Uterus (tissue), 4 donors: Measurements from ENCODE around the gene INAFM2. TPM values are rescaled to one million over a fixed set of nuclear protein-coding genes. Genes with fewer than 3 reads are reported as not detected.
A peak's percentile ranks its signal among the peaks of the same experiment; 100 is the strongest.

ENCODE experiments used
- DNase-seq, 2 donors: peaks; one replicate each; pipeline ENCODE4 v3.0.0-alpha.2; 2019 to 2020
- H3K27ac ChIP-seq, 2 donors: fragments of 200-600 bp; sonication (generic); 1 replicate in 1 of 2; 2 replicates in 1 of 2; pipeline ENCODE4 v1.5.1; 2016 to 2018
- H3K27me3 ChIP-seq, 2 donors: fragments of 200-600 bp; sonication (generic); one replicate each; pipeline ENCODE4 v1.5.1; 2018 to 2019; ENCODE audit warnings: control low read depth in 1 of 2
- H3K36me3 ChIP-seq, 2 donors: fragments of 200-600 bp; sonication (generic); one replicate each; pipeline ENCODE4 v1.5.1; 2019; ENCODE audit warnings: control low read depth in 1 of 2
- H3K4me1 ChIP-seq, 2 donors: fragments of 200-600 bp; sonication (generic); one replicate each; pipeline ENCODE4 v1.5.1; 2018 to 2019; ENCODE audit warnings: control low read depth in 1 of 2
- H3K4me3 ChIP-seq, 2 donors: fragments of 200-600 bp; sonication (generic); 1 replicate in 1 of 2; 2 replicates in 1 of 2; pipeline ENCODE4 v1.5.1; 2018 to 2019; ENCODE audit warnings: mild to moderate bottlenecking in 1 of 2
- H3K9me3 ChIP-seq, 2 donors: fragments of 200-600 bp; sonication (generic); one replicate each; pipeline ENCODE4 v1.5.1; 2019; ENCODE audit warnings: control low read depth in 1 of 2
- CTCF ChIP-seq, 4 experiments: fragments of 200-600 bp in 2 of 4; fragments of 450-650 bp in 2 of 4; sonication (generic) in 2 of 4; IDR thresholded peaks; one replicate each; pipeline ENCODE4 v1.5.1; 2016 to 2019; ENCODE audit warnings: antibody characterized with exemption in 4 of 4, mild to moderate bottlenecking in 2 of 4, moderate library complexity in 1 of 4
- POLR2A ChIP-seq, 2 donors: fragments of 450-650 bp; IDR thresholded peaks; one replicate each; pipeline ENCODE4 v1.6.1; 2016; ENCODE audit warnings: antibody characterized with exemption in 2 of 2, mild to moderate bottlenecking in 1 of 2, moderate library complexity in 1 of 2
- intact Hi-C: fragments of 100-400 bp; cut with DNase I; formaldehyde crosslinking; loops from one replicate; pipeline ENCODE4 v1.15.1; 2023; ENCODE audit warnings: low total_unique reads
- total RNA-seq, 4 donors: library from RNA; depleted of rRNA in 3 of 4; stranded (reverse); fragments of >200 nt in 3 of 4; gene quantifications; one replicate each; pipeline versions ENCODE4 v1.1.0 to v1.2.4, GENCODE V29; 2014 to 2023
- donor health status: DM: yes; HTN: yes; CAD: no.

The INAFM2 gene
- total RNA-seq, 4 donors from 2014 or later = 3.2 to 68.1 (median 8.9) TPM

- no peak for DNase-seq
- intact Hi-C loops = loop anchor here (10.0 kb wide), 1 partner anchor 62 kb away; the partner anchor contains the start of gene CCDC9B
Observed at GRCh38 chr15:40282869-40283614, 40.5 kb upstream of the INAFM2 start, which contains the start of gene ANKRD63. ANKRD63 (minus strand) TSS chr15:40283064; CDS start chr15:40282586, 478 bp downstream.

GRCh38 chr15:40283615-40284300, 39.7 kb upstream of the INAFM2 start:
- H3K4me3 ChIP-seq = no peak overlapping the region
- no peak overlapping the region for H3K27ac ChIP-seq
- no peaks in the 10 kb centered on the region for H3K36me3 ChIP-seq
- peaks cover 19 to 32% of the 10 kb centered on the region in 2 donors for H3K27me3 ChIP-seq
- intact Hi-C loops = loop anchor here (10.0 kb wide), 1 partner anchor 61 kb away; the partner anchor contains the start of gene CCDC9B
- DNase-seq = no peak
- no peak for TF ChIP-seq CTCF (IDR thresholded peaks at IDR 0.05)
- no peak for TF ChIP-seq POLR2A (IDR thresholded peaks at IDR 0.05)
- no peaks in the 10 kb centered on the region for H3K9me3 ChIP-seq
- H3K4me1 ChIP-seq = peaks cover 0 to 21% of the 10 kb centered on the region in 2 donors

More at GRCh38 chr15:40282869-40283614, 40.5 kb upstream of the INAFM2 start, which contains the start of gene ANKRD63:
- H3K36me3 ChIP-seq = no peaks in the 10 kb centered on the region
- peaks cover 0 to 21% of the 10 kb centered on the region in 2 donors for H3K4me1 ChIP-seq
- H3K27ac ChIP-seq = no peak within 1 kb of the TSS
- peaks cover 19 to 32% of the 10 kb centered on the region in 2 donors for H3K27me3 ChIP-seq
- peak within 1 kb of the TSS in 1 of 2 donors; percentile 31 for H3K4me3 ChIP-seq
- no peaks in the 10 kb centered on the region for H3K9me3 ChIP-seq
- TF ChIP-seq POLR2A (IDR thresholded peaks at IDR 0.05) (no peak), CTCF (IDR thresholded peaks at IDR 0.05) (no peak)

- TF ChIP-seq CTCF (IDR thresholded peaks at IDR 0.05) = no peak
- peaks cover 12 to 26% of the 10 kb centered on the region in 2 donors for H3K27me3 ChIP-seq
- intact Hi-C loops = loop anchor here (10.0 kb wide), 1 partner anchor 60 kb away; the partner anchor contains the start of gene CCDC9B
Observed at GRCh38 chr15:40285151-40285550, 38.3 kb upstream of the INAFM2 start.

GRCh38 chr15:40285554-40286011, 37.9 kb upstream of the INAFM2 start:
- H3K27ac ChIP-seq = no peak overlapping the region
- H3K36me3 ChIP-seq = no peaks in the 10 kb centered on the region
- H3K4me1 ChIP-seq = peaks cover 0 to 21% of the 10 kb centered on the region in 2 donors
- no peaks in the 10 kb centered on the region for H3K9me3 ChIP-seq
- H3K27me3 ChIP-seq = peaks cover 12 to 23% of the 10 kb centered on the region in 2 donors
- TF ChIP-seq POLR2A (IDR thresholded peaks at IDR 0.05) = no peak
- no peak for TF ChIP-seq CTCF (IDR thresholded peaks at IDR 0.05)
- no peak overlapping the region for H3K4me3 ChIP-seq
- DNase-seq = no peak
- intact Hi-C loops = loop anchor here (10.0 kb wide), 1 partner anchor 59 kb away; the partner anchor contains the start of gene CCDC9B

More at GRCh38 chr15:40285151-40285550, 38.3 kb upstream of the INAFM2 start:
- Histone ChIP-seq H3K9me3 (no peaks in the 10 kb centered on the region), H3K27ac (no peak overlapping the region), H3K36me3 (no peaks in the 10 kb centered on the region), H3K4me1 (peaks cover 0 to 21% of the 10 kb centered on the region in 2 donors), H3K4me3 (no peak overlapping the region)
- no peak for DNase-seq
